HG02938 (cell line): Measurements from ENCODE around the gene ANKIB1.
"Not testable (repeated sequence)": the region's sequence is repeated elsewhere in the genome, so short reads cannot be mapped to it uniquely, and the experiment has no call there.

ENCODE experiments used
- ATAC-seq: cut with Tn5 transposase; IDR thresholded peaks from one replicate; pipeline ENCODE4 v1.9.1; 2021; ENCODE audit warnings: mild to moderate bottlenecking, moderate library complexity; ENCODE audit not compliant: unreplicated experiment

ANKIB1 gene

GRCh38 chr7:92325858-92326257, 80.1 kb downstream of the ANKIB1 start:
- no peak for ATAC-seq

- ATAC-seq = no peak
Measured at GRCh38 chr7:92330835-92331438, 85.2 kb downstream of the ANKIB1 start.

- no peak for ATAC-seq
Measured at GRCh38 chr7:92331508-92331907, 85.7 kb downstream of the ANKIB1 start.

GRCh38 chr7:92332782-92333181, 87.0 kb downstream of the ANKIB1 start:
- no peak for ATAC-seq

- no peak for ATAC-seq
Measured at GRCh38 chr7:92333866-92334265, 88.1 kb downstream of the ANKIB1 start.

- ATAC-seq = no peak
Measured at GRCh38 chr7:92335574-92335973, 89.8 kb downstream of the ANKIB1 start.

- no peak for ATAC-seq
Measured at GRCh38 chr7:92336662-92337340, 91.0 kb downstream of the ANKIB1 start.

GRCh38 chr7:92340016-92340415, 94.2 kb downstream of the ANKIB1 start:
- ATAC-seq = no peak

GRCh38 chr7:92343714-92344113, 97.9 kb downstream of the ANKIB1 start:
- ATAC-seq = no peak

GRCh38 chr7:92352009-92352408, 106.2 kb downstream of the ANKIB1 start:
- ATAC-seq = no peak

- no peak for ATAC-seq
Measured at GRCh38 chr7:92354214-92354613, 108.4 kb downstream of the ANKIB1 start.

GRCh38 chr7:92356406-92356805, 110.6 kb downstream of the ANKIB1 start:
- no peak for ATAC-seq

GRCh38 chr7:92357260-92357659, 111.5 kb downstream of the ANKIB1 start:
- no peak for ATAC-seq

- not testable (repeated sequence) for ATAC-seq
Measured at GRCh38 chr7:92359179-92359578, 113.4 kb downstream of the ANKIB1 start.

- no peak for ATAC-seq
Measured at GRCh38 chr7:92359801-92360200, 114.0 kb downstream of the ANKIB1 start.

GRCh38 chr7:92360387-92360786, 114.6 kb downstream of the ANKIB1 start:
- ATAC-seq = no peak

- ATAC-seq = no peak
Measured at GRCh38 chr7:92362131-92362530, 116.4 kb downstream of the ANKIB1 start.

- no peak for ATAC-seq
Measured at GRCh38 chr7:92366730-92367129, 121.0 kb downstream of the ANKIB1 start.

GRCh38 chr7:92368741-92369140, 123.0 kb downstream of the ANKIB1 start:
- ATAC-seq = no peak

- ATAC-seq = no peak
Measured at GRCh38 chr7:92375013-92375412, 129.2 kb downstream of the ANKIB1 start.

- ATAC-seq = no peak
Measured at GRCh38 chr7:92391071-92391470, 145.3 kb downstream of the ANKIB1 start.

- ATAC-seq = no peak
Measured at GRCh38 chr7:92397542-92397941, 151.8 kb downstream of the ANKIB1 start.

- no peak for ATAC-seq
Measured at GRCh38 chr7:92400013-92400412, 154.2 kb downstream of the ANKIB1 start.
